Activated CD8-positive, alpha-beta memory T cell treated with anti-CD3 and anti-CD28 coated beads for 1 hour (primary cell): ENCODE results near the gene RIPOR2.

Experiments
- DNase-seq, 2 donors: peaks; one replicate each; pipeline ENCODE4 v3.0.0-alpha.2; 2020; ENCODE audit warnings: low read depth in 1 of 2; ENCODE audit errors: extremely low read depth in 1 of 2

RIPOR2 gene

GRCh38 chr6:24935366-24936152, at the start of gene RIPOR2:
Gene RIPOR2 (minus strand): TSS chr6:24935960. CDS start chr6:24935898, 62 bp downstream.
- DNase-seq: peak in 1 of 2 donors; percentile 49

- no peak for DNase-seq
Measured at GRCh38 chr6:24985323-24985722, 49.6 kb upstream of the RIPOR2 start.

- DNase-seq: no peak
Measured at GRCh38 chr6:24982231-24982630, 46.5 kb upstream of the RIPOR2 start.

- no peak for DNase-seq
Measured at GRCh38 chr6:24981386-24981760, 45.6 kb upstream of the RIPOR2 start.

- DNase-seq: no peak
Measured at GRCh38 chr6:24980507-24981385, 45.0 kb upstream of the RIPOR2 start.

GRCh38 chr6:24979176-24979575, 43.4 kb upstream of the RIPOR2 start:
- DNase-seq: no peak

GRCh38 chr6:24974182-24975171, 38.7 kb upstream of the RIPOR2 start:
- no peak for DNase-seq

- DNase-seq: no peak
Measured at GRCh38 chr6:24972311-24972958, 36.7 kb upstream of the RIPOR2 start.

GRCh38 chr6:24971067-24971466, 35.3 kb upstream of the RIPOR2 start:
- DNase-seq: no peak

- no peak for DNase-seq
Measured at GRCh38 chr6:24969343-24969860, 33.6 kb upstream of the RIPOR2 start.

- DNase-seq: no peak
Measured at GRCh38 chr6:24968783-24969182, 33.0 kb upstream of the RIPOR2 start.

GRCh38 chr6:24967211-24967610, 31.5 kb upstream of the RIPOR2 start:
- no peak for DNase-seq

- DNase-seq: no peak
Measured at GRCh38 chr6:24966381-24966780, 30.6 kb upstream of the RIPOR2 start.

- DNase-seq: no peak
Measured at GRCh38 chr6:24963887-24964570, 28.3 kb upstream of the RIPOR2 start.

GRCh38 chr6:24963339-24963738, 27.6 kb upstream of the RIPOR2 start:
- DNase-seq: no peak

- DNase-seq: no peak
Measured at GRCh38 chr6:24961852-24962251, 26.1 kb upstream of the RIPOR2 start.

- no peak for DNase-seq
Measured at GRCh38 chr6:24960991-24961475, 25.3 kb upstream of the RIPOR2 start.

- no peak for DNase-seq
Measured at GRCh38 chr6:24959319-24959718, 23.6 kb upstream of the RIPOR2 start.

GRCh38 chr6:24957199-24957598, 21.4 kb upstream of the RIPOR2 start:
- no peak for DNase-seq
